DOHH2 (cell line): Measurements from ENCODE around the gene TTC39B.

Experiments
- H3F3A ChIP-seq: fragments of 200-600 bp; sonication (generic), shearing (Covaris generic); 2 replicates; pipeline ENCODE4 v1.6.0; 2016; ENCODE audit warnings: antibody characterized with exemption, mild to moderate bottlenecking; ENCODE audit not compliant: control insufficient read depth, insufficient read depth
- H3K27ac ChIP-seq: fragments of 200-600 bp; sonication (generic); 2 replicates; pipeline ENCODE4 v1.5.1; 2014; ENCODE audit warnings: low read depth, mild to moderate bottlenecking, low read length, moderate library complexity
- H3K27me3 ChIP-seq: fragments of 200-600 bp; sonication (generic); 2 replicates; pipeline ENCODE4 v1.6.1; 2014; ENCODE audit warnings: mild to moderate bottlenecking, low read length, mixed read lengths; ENCODE audit not compliant: control insufficient read depth
- H3K36me3 ChIP-seq: fragments of 200-600 bp; sonication (generic); 2 replicates; pipeline ENCODE4 v1.6.1; 2014; ENCODE audit warnings: mild to moderate bottlenecking, low read length, moderate library complexity, mixed read lengths; ENCODE audit not compliant: control insufficient read depth
- H3K4me1 ChIP-seq: fragments of 200-600 bp; sonication (generic); 2 replicates; pipeline ENCODE4 v1.6.1; 2014; ENCODE audit warnings: mild to moderate bottlenecking, low read length, mixed read lengths; ENCODE audit not compliant: control insufficient read depth
- H3K4me2 ChIP-seq: fragments of 200-600 bp; sonication (generic); 2 replicates; pipeline ENCODE4 v1.6.0; 2014; ENCODE audit warnings: mild to moderate bottlenecking, low read length, moderate library complexity
- H3K4me3 ChIP-seq: fragments of 200-600 bp; sonication (generic); 2 replicates; pipeline ENCODE4 v1.5.1; 2014; ENCODE audit warnings: mild to moderate bottlenecking, low read length, mixed read lengths
- H3K79me2 ChIP-seq: fragments of 200-600 bp; sonication (generic); 2 replicates; pipeline ENCODE4 v1.6.1; 2014; ENCODE audit warnings: mild to moderate bottlenecking, low read length, mixed read lengths; ENCODE audit not compliant: control insufficient read depth
- H3K9me2 ChIP-seq: fragments of 200-600 bp; sonication (generic); replicated peaks from 2 replicates; pipeline ENCODE4 v1.6.1; 2014; ENCODE audit warnings: mild to moderate bottlenecking, low read length, mixed read lengths; ENCODE audit not compliant: control insufficient read depth
- H3K9me3 ChIP-seq: fragments of 200-600 bp; sonication (generic); 2 replicates; pipeline ENCODE4 v1.6.1; 2014; ENCODE audit warnings: antibody characterized with exemption, low read length, mixed read lengths; ENCODE audit not compliant: control insufficient read depth, insufficient read depth
- H4K20me1 ChIP-seq: fragments of 200-600 bp; sonication (generic); 2 replicates; pipeline ENCODE4 v1.6.0; 2014; ENCODE audit warnings: low read depth, mild to moderate bottlenecking, antibody characterized with exemption, low read length, moderate library complexity; ENCODE audit not compliant: control insufficient read depth, insufficient read depth
- CTCF ChIP-seq: fragments of 200-600 bp; sonication (generic); IDR thresholded peaks from one replicate; pipeline ENCODE4 v1.5.1; 2014; ENCODE audit warnings: antibody characterized with exemption, mild to moderate bottlenecking, low read depth, low read length; ENCODE audit not compliant: poor library complexity, severe bottlenecking
- EZH2phosphoT487 ChIP-seq: fragments of 200-600 bp; sonication (generic); IDR thresholded peaks from 2 replicates; pipeline ENCODE4 v1.6.1; 2017; ENCODE audit warnings: borderline replicate concordance, mild to moderate bottlenecking, antibody characterized with exemption, low read length, moderate library complexity, mixed read lengths

Gene TTC39B

DNA sequence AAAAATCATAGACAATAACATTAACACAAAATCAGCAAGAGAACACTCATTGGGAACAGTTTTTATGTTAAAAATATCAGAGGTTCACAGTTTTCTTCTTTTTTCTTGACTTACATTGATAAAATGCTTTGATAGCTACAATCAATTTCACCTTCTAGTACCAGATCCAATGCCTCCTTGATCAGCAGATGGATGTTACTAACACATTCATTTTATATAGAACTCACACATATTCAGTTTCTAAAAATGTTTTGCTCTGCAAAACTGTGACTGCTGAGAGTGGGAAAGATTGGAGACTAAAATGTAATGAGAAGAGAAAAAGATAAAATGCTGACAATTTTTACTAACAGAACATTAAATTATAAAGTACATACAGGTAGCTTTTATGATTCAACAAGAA, 143.1 kb downstream of the TTC39B start:
- no peak overlapping the region for H3K4me2 ChIP-seq
- no peaks in the 10 kb centered on the region for H3K9me3 ChIP-seq
- TF ChIP-seq CTCF = no peak
- TF ChIP-seq EZH2phosphoT487 = no peak
- no peaks in the 10 kb centered on the region for H3K36me3 ChIP-seq
- H3K79me2 ChIP-seq = no peaks in the 10 kb centered on the region
- H3K9me2 ChIP-seq = no peaks in the 10 kb centered on the region
- H3F3A ChIP-seq = no peaks in the 10 kb centered on the region
- H3K4me3 ChIP-seq = no peak overlapping the region
- no peaks in the 10 kb centered on the region for H3K4me1 ChIP-seq
- no peaks in the 10 kb centered on the region for H4K20me1 ChIP-seq
- H3K27me3 ChIP-seq = no peaks in the 10 kb centered on the region
- H3K27ac ChIP-seq = no peak overlapping the region

GRCh38 chr9:15161753-15162152, 145.3 kb downstream of the TTC39B start:
- Histone ChIP-seq H3K9me3 (no peaks in the 10 kb centered on the region), H3K9me2 (no peaks in the 10 kb centered on the region), H3K79me2 (no peaks in the 10 kb centered on the region), H3K27me3 (no peaks in the 10 kb centered on the region), H3K4me1 (peaks cover 10% of the 10 kb centered on the region), H3K4me2 (no peak overlapping the region), H3K27ac (no peak overlapping the region), H3F3A (no peaks in the 10 kb centered on the region), H3K36me3 (no peaks in the 10 kb centered on the region), H4K20me1 (no peaks in the 10 kb centered on the region), H3K4me3 (no peak overlapping the region)
- TF ChIP-seq CTCF (no peak), EZH2phosphoT487 (no peak)

GRCh38 chr9:15160673-15161072, 146.3 kb downstream of the TTC39B start:
- no peaks in the 10 kb centered on the region for H3F3A ChIP-seq
- no peak overlapping the region for H3K27ac ChIP-seq
- no peaks in the 10 kb centered on the region for H3K36me3 ChIP-seq
- TF ChIP-seq EZH2phosphoT487 = no peak
- TF ChIP-seq CTCF = no peak
- no peaks in the 10 kb centered on the region for H4K20me1 ChIP-seq
- H3K9me2 ChIP-seq = no peaks in the 10 kb centered on the region
- no peaks in the 10 kb centered on the region for H3K27me3 ChIP-seq
- H3K9me3 ChIP-seq = no peaks in the 10 kb centered on the region
- no peaks in the 10 kb centered on the region for H3K79me2 ChIP-seq
- H3K4me2 ChIP-seq = no peak overlapping the region
- H3K4me3 ChIP-seq = no peak overlapping the region
- peaks cover 21% of the 10 kb centered on the region for H3K4me1 ChIP-seq

DNA sequence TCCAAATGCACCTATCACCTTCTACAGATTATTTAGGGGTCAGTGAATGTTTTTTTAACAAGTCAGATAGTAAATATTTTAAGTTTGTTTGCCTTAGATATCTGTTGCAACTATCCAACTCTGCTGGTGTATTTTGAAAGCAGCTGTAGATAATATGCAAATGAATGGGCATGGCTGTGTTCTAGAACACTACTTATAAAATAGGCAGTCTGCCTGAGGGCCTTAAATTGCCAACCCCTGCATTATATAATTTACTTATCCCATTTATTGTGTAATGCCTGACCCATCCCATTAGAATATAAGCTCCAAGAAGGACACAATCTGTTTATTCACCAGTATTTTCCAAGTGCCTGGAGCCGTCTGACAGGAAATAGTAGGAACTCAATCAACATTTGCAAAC, 149.0 kb downstream of the TTC39B start:
- Histone ChIP-seq H3K9me3 (no peaks in the 10 kb centered on the region), H4K20me1 (no peaks in the 10 kb centered on the region), H3K27ac (no peak overlapping the region), H3K4me2 (no peak overlapping the region), H3K4me3 (no peak overlapping the region), H3K4me1 (peaks cover 32% of the 10 kb centered on the region), H3K9me2 (no peaks in the 10 kb centered on the region), H3K79me2 (no peaks in the 10 kb centered on the region), H3K36me3 (no peaks in the 10 kb centered on the region), H3F3A (no peaks in the 10 kb centered on the region), H3K27me3 (no peaks in the 10 kb centered on the region)
- TF ChIP-seq CTCF (no peak), EZH2phosphoT487 (no peak)
